Renal pelvis (tissue), 4 donors: ENCODE data around the gene PPP1CA. TPM values are rescaled to one million over a fixed set of nuclear protein-coding genes. Genes with fewer than 3 reads are reported as not detected.
A peak's percentile ranks its signal among the peaks of the same experiment; 100 is the strongest.

Source experiments
- DNase-seq: peaks from one replicate; pipeline ENCODE4 v3.0.0-alpha.2; 2013
- polyA plus RNA-seq, 3 donors: library from polyadenylated mRNA; unstranded; fragments of 120-200 nt; gene quantifications; one replicate each; pipeline ENCODE4 v1.2.1, GENCODE V29; 2013; ENCODE audit not compliant: insufficient read length in 3 of 3

PPP1CA gene
- polyA plus RNA-seq, 3 donors: 161 to 179 (median 176) TPM

- peak; percentile 74 for DNase-seq
Observed at GRCh38 chr11:67372993-67373647, 28.5 kb downstream of the PPP1CA start, which contains the start of gene CLCF1. CLCF1 (minus strand) TSS chr11:67373598; CDS start chr11:67373539, 59 bp downstream.

- DNase-seq: no peak
Observed at GRCh38 chr11:67372321-67372992, 29.2 kb downstream of the PPP1CA start.

GRCh38 chr11:67371911-67372320 is 29.7 kb downstream of the PPP1CA start:
- DNase-seq: no peak

- DNase-seq: no peak
Observed at GRCh38 chr11:67371189-67371910, 30.3 kb downstream of the PPP1CA start.

- DNase-seq: no peak
Observed at GRCh38 chr11:67370351-67371076, 31.1 kb downstream of the PPP1CA start.

- no peak for DNase-seq
Observed at GRCh38 chr11:67369801-67370284, 31.8 kb downstream of the PPP1CA start.

GRCh38 chr11:67369275-67369674 is 32.4 kb downstream of the PPP1CA start:
- DNase-seq: no peak

- DNase-seq: no peak
Observed at GRCh38 chr11:67368621-67369020, 33.0 kb downstream of the PPP1CA start.

- DNase-seq: no peak
Observed at GRCh38 chr11:67367761-67368227, 33.9 kb downstream of the PPP1CA start.

- no peak for DNase-seq
Observed at GRCh38 chr11:67366961-67367760, 34.5 kb downstream of the PPP1CA start.

GRCh38 chr11:67366546-67366945 is 35.1 kb downstream of the PPP1CA start:
- no peak for DNase-seq

GRCh38 chr11:67365736-67366444 is 35.8 kb downstream of the PPP1CA start:
- no peak for DNase-seq

GRCh38 chr11:67364783-67365722 is 36.6 kb downstream of the PPP1CA start:
- DNase-seq: no peak

- no peak for DNase-seq
Observed at GRCh38 chr11:67364169-67364568, 37.5 kb downstream of the PPP1CA start.

- DNase-seq: no peak
Observed at GRCh38 chr11:67357831-67358670, 43.6 kb downstream of the PPP1CA start.

- DNase-seq: peak; percentile 83
Observed at GRCh38 chr11:67356864-67357561, 44.6 kb downstream of the PPP1CA start.

- no peak for DNase-seq
Observed at GRCh38 chr11:67356387-67356863, 45.2 kb downstream of the PPP1CA start.
